HEK293 (cell line): ENCODE results near the gene RASSF3.

ENCODE experiments used
- CTCF ChIA-PET: fragments of 350-600 bp; formaldehyde crosslinking; extraction: SDS; loops from one replicate; lab custom pipeline; 2021; ENCODE audit warnings: antibody characterized with exemption; lab: Yijun Ruan, JAX
- POLR2A ChIA-PET: fragments of 300-600 bp; formaldehyde crosslinking; extraction: SDS; loops from one replicate; lab custom pipeline; 2020; ENCODE audit warnings: antibody characterized with exemption, inconsistent platforms; lab: Yijun Ruan, JAX
- H3K27ac ChIP-seq: fragments of 200-500 bp; sonication (Bioruptor generic); 2 replicates; pipeline ENCODE4 v1.5.1; 2014; ENCODE audit warnings: low read depth, low read length, control low read depth, inconsistent platforms; ENCODE audit errors: extremely low read depth
- H3K36me3 ChIP-seq, 2 experiments: fragments of 200-500 bp in 1 of 2; sonication (Bioruptor generic) in 1 of 2; 1 replicate in 1 of 2; 2 replicates in 1 of 2; pipeline ENCODE4 v1.5.1; 2014 to 2017; ENCODE audit warnings: inconsistent platforms in 2 of 2, low read length in 2 of 2; ENCODE audit not compliant: control insufficient read depth in 2 of 2, insufficient read depth in 1 of 2
- H3K4me1 ChIP-seq: fragments of 200-500 bp; sonication (Bioruptor generic); 2 replicates; pipeline ENCODE4 v1.5.1; 2014; ENCODE audit warnings: mild to moderate bottlenecking, low read length, inconsistent platforms; ENCODE audit not compliant: control insufficient read depth, insufficient read depth
- H3K4me3 ChIP-seq: 2 replicates; pipeline ENCODE4 v1.5.1; 2011; ENCODE audit warnings: low read depth, mild to moderate bottlenecking, control low read depth, low read length, moderate library complexity
- H3K9me3 ChIP-seq: fragments of 200-500 bp; sonication (Bioruptor generic); 2 replicates; pipeline ENCODE4 v1.5.1; 2014; ENCODE audit warnings: low read depth, low read length, inconsistent platforms; ENCODE audit not compliant: control insufficient read depth, insufficient read depth
- ATF2 ChIP-seq: fragments of 450-650 bp; formaldehyde crosslinking; IDR thresholded peaks from 2 replicates; pipeline ENCODE4 v1.5.1; 2016; ENCODE audit warnings: missing biosample characterization, missing genetic modification characterization, low read depth
- HOXA7 ChIP-seq: sonication (generic); formaldehyde crosslinking; IDR thresholded peaks from 2 replicates; pipeline ENCODE4 v1.8.1; 2022; ENCODE audit warnings: missing genetic modification reagents, borderline replicate concordance
- KLF16 ChIP-seq: fragments of 450-650 bp; formaldehyde crosslinking; IDR thresholded peaks from 2 replicates; pipeline ENCODE4 v1.5.1; 2017; ENCODE audit warnings: missing biosample characterization, missing genetic modification characterization
- PRDM10 ChIP-seq: fragments of 450-650 bp; formaldehyde crosslinking; IDR thresholded peaks from 2 replicates; pipeline ENCODE4 v1.5.1; 2016; ENCODE audit warnings: missing biosample characterization, missing genetic modification characterization
- PRDM2 ChIP-seq: fragments of 450-650 bp; formaldehyde crosslinking; IDR thresholded peaks from 2 replicates; pipeline ENCODE4 v1.5.1; 2016; ENCODE audit warnings: missing biosample characterization, missing genetic modification characterization, borderline replicate concordance
- ZBTB26 ChIP-seq: fragments of 450-650 bp; formaldehyde crosslinking; optimal IDR thresholded peaks from 2 replicates; pipeline ENCODE3; 2016; ENCODE audit warnings: missing biosample characterization, mild to moderate bottlenecking, missing genetic modification characterization
- ZNF24 ChIP-seq: fragments of 450-650 bp; formaldehyde crosslinking; IDR thresholded peaks from 2 replicates; pipeline ENCODE4 v1.5.1; 2016; ENCODE audit warnings: missing biosample characterization, missing genetic modification characterization
- ZNF274 ChIP-seq, 2 experiments: fragments of 200-500 bp in 1 of 2; fragments of 450-650 bp in 1 of 2; sonication (Bioruptor generic) in 1 of 2; formaldehyde crosslinking in 1 of 2; IDR thresholded peaks; 2 replicates each; pipeline versions ENCODE4 v1.5.1 to v1.6.1; 2014 to 2016; ENCODE audit warnings: borderline replicate concordance in 1 of 2, inconsistent platforms in 1 of 2, low read length in 1 of 2, missing biosample characterization in 1 of 2, missing genetic modification characterization in 1 of 2
- ZNF280D ChIP-seq: fragments of 450-650 bp; formaldehyde crosslinking; IDR thresholded peaks from 2 replicates; pipeline ENCODE4 v1.5.1; 2016; ENCODE audit warnings: missing biosample characterization, missing genetic modification characterization
- ZNF324 ChIP-seq: fragments of 450-650 bp; formaldehyde crosslinking; IDR thresholded peaks from 2 replicates; pipeline ENCODE4 v1.5.1; 2016; ENCODE audit warnings: missing biosample characterization, missing genetic modification characterization
- ZNF558 ChIP-seq: fragments of 450-650 bp; formaldehyde crosslinking; IDR thresholded peaks from 2 replicates; pipeline ENCODE4 v1.5.1; 2016; ENCODE audit warnings: missing biosample characterization, missing genetic modification characterization

The RASSF3 gene

GRCh38 chr12:64691227-64691794 lies 81.0 kb downstream of the RASSF3 start:
- Histone ChIP-seq H3K4me3 (no peak overlapping the region), H3K4me1 (peaks cover 15% of the 10 kb centered on the region), H3K9me3 (no peaks in the 10 kb centered on the region), H3K36me3 (peaks cover 0 to 24% of the 10 kb centered on the region in 2 experiments; a peak in 2 of 3 replicates), H3K27ac (peak overlapping the region; percentile 64)
- CTCF ChIA-PET, result interaction anchor here (0.7 to 17.9 kb wide), 3 partner anchors 64 to 142 kb away, joined by 3 to 219 read pairs (median 5); no protein-coding TSS in a partner anchor
- TF ChIP-seq ZNF280D (tag by site-specific recombination) (no peak), ATF2 (tag by site-specific recombination) (peak; percentile 93), ZBTB26 (peak; percentile 4), ZNF558 (0 out of 2 replicates have a peak, but pooled peaks have one; percentile 9), PRDM2 (no peak), ZNF324 (0 out of 2 replicates have a peak, but pooled peaks have one; percentile 13), KLF16 (tag by site-specific recombination) (0 out of 2 replicates have a peak, but pooled peaks have one; percentile 20), HOXA7 (CRISPR knock-in tag) (no peak), PRDM10 (tag by site-specific recombination) (peak; percentile 99; the same call in 1 of the 2 replicates), ZNF24 (tag by site-specific recombination) (0 out of 2 replicates have a peak, but pooled peaks have one; percentile 2), ZNF274 (IDR thresholded peaks at IDR 0.05; ENCODE audit: low read length) (no peak), ZNF274 (tag by site-specific recombination; IDR thresholded peaks at IDR 0.05; ENCODE audit: borderline replicate concordance) (no peak)
- POLR2A ChIA-PET, result no interaction called here
